Measurements from ENCODE around the gene ZNF526.
A peak's percentile ranks its signal among the peaks of the same experiment; 100 is the strongest.
"Not testable (repeated sequence)": the region's sequence is repeated elsewhere in the genome, so short reads cannot be mapped to it uniquely, and the experiment has no call there.

ZNF526 gene

DNA sequence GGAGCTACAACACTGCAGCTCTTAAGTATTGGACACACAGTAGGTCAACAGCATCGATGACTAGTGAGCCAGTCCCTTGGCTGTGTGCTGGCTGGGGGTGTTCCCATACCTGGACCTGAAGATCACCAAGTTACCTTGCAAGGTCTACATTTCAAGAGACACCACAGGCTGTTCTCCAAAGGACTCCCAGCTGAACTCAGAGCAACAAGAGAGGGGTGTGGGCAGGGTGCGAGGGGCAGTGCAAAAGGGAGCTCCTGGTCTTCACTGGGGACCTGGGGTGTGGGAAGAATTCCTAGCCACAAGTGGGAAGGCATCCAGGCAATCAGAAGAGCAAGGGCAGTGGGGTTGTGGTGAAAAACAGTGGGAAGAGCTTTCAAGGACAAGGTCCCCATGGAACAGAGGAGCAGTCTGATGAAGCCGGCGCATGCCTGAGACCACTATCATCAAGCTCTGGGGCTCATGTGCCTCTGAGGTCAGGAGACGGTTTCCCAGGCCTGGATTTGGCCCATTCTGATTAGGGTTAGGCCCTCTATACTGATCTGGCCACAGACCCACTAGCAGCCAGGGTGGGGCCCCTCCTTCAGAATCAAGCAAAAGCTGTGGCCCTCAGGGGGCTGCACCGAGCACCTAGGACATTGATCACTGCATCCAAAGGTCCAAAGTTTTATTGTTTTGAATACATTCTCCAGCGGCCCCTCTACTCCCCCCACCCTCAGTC is 27.0 kb downstream of the ZNF526 start:
- DNase-seq (ENCODE audit: low read depth), result no peak

GRCh38 chr19:42247640-42248199 is 27.6 kb downstream of the ZNF526 start:
- DNase-seq (ENCODE audit: low read depth), result no peak

GRCh38 chr19:42248270-42249148 is 28.4 kb downstream of the ZNF526 start:
- no peak for DNase-seq (ENCODE audit: low read depth)

DNA sequence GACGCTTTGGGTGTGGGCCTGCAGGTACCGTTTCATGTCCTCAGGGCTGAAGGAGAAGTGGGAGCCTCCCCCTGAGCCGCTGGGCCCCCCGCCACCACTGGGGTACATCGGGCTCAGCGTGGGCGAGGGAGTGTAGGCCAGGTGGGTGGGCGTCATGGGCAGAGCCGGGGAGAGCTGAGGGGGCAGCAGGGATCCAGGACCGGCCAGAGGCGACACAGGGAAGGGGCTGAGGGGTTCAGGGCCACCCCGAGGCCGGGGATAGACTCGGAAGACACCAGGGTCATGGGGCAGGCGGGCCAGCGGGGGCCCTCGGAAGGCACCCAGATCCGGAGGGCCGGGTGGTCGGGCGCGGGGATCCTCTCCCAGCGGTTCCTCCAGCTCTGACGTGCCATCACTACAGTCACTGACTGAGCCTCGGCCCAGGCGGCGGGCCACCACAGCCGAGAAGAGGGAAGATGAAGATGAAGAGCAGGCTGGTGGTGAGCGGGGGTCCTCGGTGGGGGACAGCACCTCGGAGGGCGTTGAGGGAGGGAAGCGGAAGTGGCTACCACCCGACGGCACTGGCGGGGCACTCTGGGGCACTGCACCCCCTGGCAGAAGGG is 29.1 kb downstream of the ZNF526 start:
- no peak for DNase-seq (ENCODE audit: low read depth)

- no peak for DNase-seq (ENCODE audit: low read depth)
Measured at GRCh38 chr19:42249769-42250168, 29.7 kb downstream of the ZNF526 start.

DNA sequence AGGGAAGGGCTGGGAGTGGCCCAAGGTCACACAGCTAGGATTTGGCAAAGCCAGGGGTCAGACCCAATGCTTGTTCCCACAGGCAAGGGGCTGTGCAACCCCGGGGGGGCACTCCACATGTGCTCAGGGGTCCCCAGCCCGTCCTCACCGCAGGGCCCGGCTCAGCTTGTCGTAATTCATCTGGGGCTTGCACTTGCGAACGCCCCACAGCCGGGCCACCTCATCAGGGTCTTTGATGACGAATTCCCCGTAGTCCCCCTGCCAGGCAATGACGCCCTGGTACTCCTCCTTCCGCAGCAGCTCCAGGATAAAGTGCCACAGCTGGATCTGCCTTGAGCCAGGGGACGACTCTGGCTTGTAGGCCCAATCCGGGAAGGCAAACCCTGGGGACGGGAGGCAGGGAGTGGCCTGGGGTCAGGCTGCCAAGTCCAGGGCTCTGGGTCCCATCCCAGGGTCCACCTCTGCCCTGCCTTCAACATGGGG is 30.1 kb downstream of the ZNF526 start:
- no peak for DNase-seq (ENCODE audit: low read depth)

- no peak for DNase-seq (ENCODE audit: low read depth)
Measured at GRCh38 chr19:42250666-42251531, 30.8 kb downstream of the ZNF526 start.

DNA sequence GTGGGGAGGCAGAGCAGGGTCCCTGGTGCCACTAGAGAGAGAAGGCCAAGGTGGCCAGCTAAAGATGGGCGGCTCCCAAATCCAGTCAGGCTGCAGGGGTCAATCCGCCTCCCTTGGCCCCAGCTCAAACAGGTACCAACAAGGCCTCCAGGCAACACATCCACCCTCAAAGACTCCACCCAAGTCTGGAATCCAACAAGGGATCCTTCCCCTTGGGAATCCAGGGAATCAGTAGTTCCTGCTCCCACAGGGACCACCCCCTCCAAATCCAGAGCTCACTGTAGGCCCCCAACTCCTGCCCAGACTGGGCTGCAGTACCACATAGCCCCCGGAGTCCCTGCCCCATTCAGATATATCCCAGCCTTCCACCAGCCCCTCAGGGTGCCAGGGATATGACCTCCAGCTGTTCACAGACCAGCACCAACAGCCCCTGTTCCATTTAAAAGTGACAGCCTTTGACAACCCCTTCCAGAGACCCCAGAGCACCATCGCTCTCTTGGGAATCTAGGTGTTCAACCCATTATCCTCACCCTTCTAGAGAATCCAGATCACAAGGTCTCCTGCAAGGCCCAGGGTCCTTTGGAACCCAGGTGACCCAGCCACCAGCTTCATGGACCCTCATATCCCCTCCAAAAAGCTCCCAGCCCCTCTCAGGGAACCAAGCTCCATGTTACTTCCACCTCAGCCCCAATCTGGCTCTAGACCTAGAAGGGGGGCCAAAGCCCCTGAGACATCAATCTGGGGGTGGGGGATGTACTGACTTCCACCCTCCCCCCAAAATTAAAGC is 31.7 kb downstream of the ZNF526 start:
- DNase-seq (ENCODE audit: low read depth), result no peak

GRCh38 chr19:42252365-42253244 is 32.5 kb downstream of the ZNF526 start:
- DNase-seq (ENCODE audit: low read depth), result no peak

DNA sequence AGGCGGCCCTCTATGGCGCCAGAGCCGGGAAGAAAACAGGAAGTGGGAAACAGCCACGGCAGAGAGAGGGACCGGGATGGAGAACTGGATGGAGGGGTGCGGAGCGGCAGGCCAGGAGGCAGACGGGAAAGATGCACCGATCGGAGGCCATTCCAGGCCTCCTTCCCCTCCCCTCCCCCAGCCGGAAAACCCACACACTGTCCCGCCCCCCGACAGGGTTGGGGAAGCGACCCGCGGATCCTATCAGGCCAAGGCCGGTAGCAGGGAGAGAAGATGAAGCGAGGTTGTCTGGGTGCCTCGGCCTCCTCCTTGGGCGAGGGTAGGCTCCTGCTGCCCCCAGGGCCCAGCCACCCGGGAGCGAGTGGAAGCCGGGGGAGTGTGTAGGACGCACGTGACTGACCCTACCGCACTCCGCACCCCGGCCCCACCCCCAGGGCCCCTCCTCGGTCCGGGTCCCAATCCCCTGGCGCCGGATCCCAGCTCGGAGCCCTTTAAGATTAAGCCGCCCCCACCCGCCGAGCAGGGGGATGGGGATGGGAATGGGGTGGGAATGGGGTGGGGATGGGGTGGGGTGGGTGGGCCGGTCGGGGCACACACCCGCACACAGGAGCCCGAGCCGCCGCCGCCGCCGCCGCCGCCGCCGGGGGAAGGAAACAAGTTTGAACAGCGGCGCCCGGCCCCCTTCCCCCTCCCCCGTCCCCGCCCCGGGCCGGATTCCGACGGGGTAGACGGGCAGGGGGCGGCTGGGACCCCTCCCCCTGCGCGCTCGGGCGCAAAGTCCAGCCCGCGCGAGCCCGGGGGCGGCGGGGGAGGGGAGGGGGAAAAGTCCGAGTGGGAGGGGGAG is 33.4 kb downstream of the ZNF526 start:
- DNase-seq (ENCODE audit: low read depth), result no peak

- DNase-seq (ENCODE audit: low read depth), result peak; percentile 58
Measured at GRCh38 chr19:42254089-42254849, 34.2 kb downstream of the ZNF526 start.

DNA sequence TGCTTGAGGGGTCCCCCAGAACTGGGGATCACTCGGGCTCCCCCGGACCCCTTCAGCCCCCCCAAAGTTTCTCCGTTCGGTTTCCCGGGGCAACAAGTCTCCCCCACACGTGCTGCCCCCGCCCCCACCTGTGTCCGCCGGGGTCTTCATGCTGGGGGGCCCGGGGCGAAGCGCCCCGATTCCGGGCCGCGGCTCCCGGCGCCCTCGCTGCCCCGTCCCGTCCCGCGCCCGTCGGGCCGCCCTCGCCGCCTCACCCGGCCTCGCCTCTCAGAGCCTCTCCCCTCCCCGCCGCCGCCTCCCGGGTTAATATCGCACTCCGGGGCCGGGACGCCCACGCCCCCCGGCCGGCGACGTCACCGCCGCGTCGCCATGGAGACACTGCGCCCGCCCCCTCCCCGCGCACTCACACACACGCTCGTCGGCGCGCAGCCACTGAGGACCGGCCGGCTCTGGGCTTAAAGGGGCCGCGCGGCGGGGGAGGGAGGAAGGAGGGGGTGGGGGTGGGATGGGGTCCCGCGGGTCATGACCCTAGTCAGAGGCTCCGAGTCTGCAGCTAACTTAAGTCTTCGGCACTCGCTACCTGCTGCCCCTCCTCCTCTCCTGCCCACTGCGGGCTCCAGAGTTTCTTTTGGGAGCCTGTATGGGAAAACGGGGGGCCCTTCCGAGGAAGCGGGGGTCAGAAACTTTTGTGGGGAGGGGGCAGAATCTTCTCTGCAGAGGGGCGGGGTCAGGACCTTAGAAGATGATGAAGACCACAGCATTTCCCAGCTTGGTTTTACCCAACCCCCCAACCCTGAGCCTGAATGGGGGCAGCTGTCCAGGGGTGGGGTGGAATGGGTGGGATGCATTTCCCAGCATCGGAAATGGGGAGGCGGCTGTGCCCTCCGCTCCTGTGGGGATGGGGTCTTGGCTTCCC is 35.0 kb downstream of the ZNF526 start, which contains the start of gene ERF:
ERF (minus strand) TSS at position 279 of the 916 bp plus-strand sequence; CDS start at position 150, 129 bp downstream.
- DNase-seq (ENCODE audit: low read depth), result peak; percentile 86

GRCh38 chr19:42255766-42256745 is 35.9 kb downstream of the ZNF526 start:
- no peak for DNase-seq (ENCODE audit: low read depth)

DNA sequence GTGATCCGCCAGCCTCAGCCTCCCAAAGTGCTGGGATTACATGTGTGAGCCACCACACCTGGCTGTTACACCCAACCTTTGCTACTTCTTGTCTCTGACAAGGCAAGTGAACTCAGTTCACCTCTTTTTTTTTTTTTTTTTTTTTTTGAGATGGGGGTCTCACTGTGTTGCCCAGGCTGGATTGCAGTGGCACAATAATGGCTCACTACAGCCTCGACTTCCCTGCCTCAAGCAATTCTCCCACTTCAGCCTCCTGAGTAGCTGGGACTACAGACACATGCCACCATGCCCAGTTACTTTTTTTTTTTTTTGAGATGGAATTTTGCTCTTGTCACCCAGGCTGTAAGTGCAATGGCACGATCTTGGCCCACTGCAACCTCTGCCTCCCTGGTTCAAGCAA is 37.7 kb downstream of the ZNF526 start:
- not testable (repeated sequence) for DNase-seq (ENCODE audit: low read depth)

- no peak for DNase-seq (ENCODE audit: low read depth)
Measured at GRCh38 chr19:42261763-42262162, 41.7 kb downstream of the ZNF526 start.

Data from stimulated activated CD8-positive, alpha-beta memory T cell treated with anti-CD3 and anti-CD28 coated beads, Interleukin-15, amount 100 ng/mL, for 1 hour (primary cell).